ENCODE measurements around the gene DIP2A. TPM values are rescaled to one million over a fixed set of nuclear protein-coding genes. Genes with fewer than 3 reads are reported as not detected.
A peak's percentile ranks its signal among the peaks of the same experiment; 100 is the strongest.

The DIP2A gene
- polyA plus RNA-seq, 3 donors = 4.6 to 55.4 (median 6.1) TPM

- WGBS (ENCODE audit: insufficient coverage) = 100% methylated on average over 3 of the region's 3 CpGs
- H3K36me3 ChIP-seq (replicated peaks in 1 of 2; ENCODE audit: control insufficient read depth in 1 of 2, insufficient read depth in 2 of 2, low read length in 2 of 2) = peaks cover 0 to 13% of the 10 kb centered on the region in 2 donors
- H4K20me1 ChIP-seq (ENCODE audit: insufficient read depth, low read length) = peaks cover 9% of the 10 kb centered on the region
- H3K79me2 ChIP-seq (ENCODE audit: insufficient read depth, low read length) = peaks cover 32% of the 10 kb centered on the region
- no peak overlapping the region for H3K27ac ChIP-seq (ENCODE audit: low read depth in 1 of 2, low read length in 2 of 2)
- peaks cover 11 to 22% of the 10 kb centered on the region in 2 donors for H3K4me1 ChIP-seq (ENCODE audit: control insufficient read depth in 1 of 2, insufficient read depth in 2 of 2, low read length in 2 of 2)
- Mint-ChIP-seq H3K4me3 (no peak overlapping the region), H3K9me3 (peaks cover 0 to 3% (median 0%) of the 10 kb centered on the region in 7 donors), H3K36me3 (peaks cover 18 to 29% of the 10 kb centered on the region in 2 donors), H3K27ac (no peak overlapping the region), H3K27me3 (ENCODE audit: low read depth in 3 of 3) (peaks cover 0 to 1% (median 0%) of the 10 kb centered on the region in 3 donors), H3K4me1 (peaks cover 29% of the 10 kb centered on the region)
- H3K9me3 ChIP-seq (replicated peaks in 1 of 2; ENCODE audit: control insufficient read depth in 1 of 2, insufficient read depth in 1 of 2, low read length in 2 of 2) = no peaks in the 10 kb centered on the region
- no peaks in the 10 kb centered on the region for H3K27me3 ChIP-seq (ENCODE audit: control insufficient read depth in 2 of 2, insufficient read depth in 2 of 2, low read length in 2 of 2)
- TF ChIP-seq CTCF (IDR thresholded peaks at IDR 0.05) = no peak
- no peak overlapping the region for H3K4me3 ChIP-seq (replicated peaks in 1 of 3; ENCODE audit: low read depth in 2 of 3, low read length in 3 of 3)
- H3K9ac ChIP-seq (ENCODE audit: insufficient read depth, low read length, poor library complexity, severe bottlenecking) = no peak overlapping the region
- no peak for DNase-seq
- H2AFZ ChIP-seq (ENCODE audit: insufficient read depth, low read depth, low read length, poor library complexity, severe bottlenecking) = no peak overlapping the region
- intact Hi-C loops (cut with micrococcal nuclease) = no loop called here
- no peak overlapping the region for H3K4me2 ChIP-seq (replicated peaks; ENCODE audit: extremely low read depth, low read length, poor library complexity, severe bottlenecking)
Observed at GRCh38 chr21:46469275-46469674, 10.6 kb downstream of the DIP2A start.

GRCh38 chr21:46471514-46471913 is 12.8 kb downstream of the DIP2A start:
- H3K4me1 ChIP-seq (ENCODE audit: control insufficient read depth in 1 of 2, insufficient read depth in 2 of 2, low read length in 2 of 2) = peaks cover 16 to 23% of the 10 kb centered on the region in 2 donors
- H3K4me2 ChIP-seq (replicated peaks; ENCODE audit: extremely low read depth, low read length, poor library complexity, severe bottlenecking) = no peak overlapping the region
- no peak for DNase-seq
- no peak overlapping the region for H2AFZ ChIP-seq (ENCODE audit: insufficient read depth, low read depth, low read length, poor library complexity, severe bottlenecking)
- H3K9ac ChIP-seq (ENCODE audit: insufficient read depth, low read length, poor library complexity, severe bottlenecking) = no peak overlapping the region
- Mint-ChIP-seq H3K9me3 (no peaks in the 10 kb centered on the region), H3K27ac (no peak overlapping the region), H3K4me3 (no peak overlapping the region), H3K4me1 (peaks cover 26% of the 10 kb centered on the region), H3K27me3 (ENCODE audit: low read depth in 3 of 3) (peaks cover 0 to 2% (median 0%) of the 10 kb centered on the region in 3 donors), H3K36me3 (peaks cover 13 to 22% of the 10 kb centered on the region in 2 donors)
- TF ChIP-seq CTCF (IDR thresholded peaks at IDR 0.05) = no peak
- no peak overlapping the region for H3K4me3 ChIP-seq (replicated peaks in 1 of 3; ENCODE audit: low read depth in 2 of 3, low read length in 3 of 3)
- peaks cover 29% of the 10 kb centered on the region for H3K79me2 ChIP-seq (ENCODE audit: insufficient read depth, low read length)
- 20% methylated on average over 1 of the region's 1 CpG for WGBS (ENCODE audit: insufficient coverage)
- H3K27ac ChIP-seq (ENCODE audit: low read depth in 1 of 2, low read length in 2 of 2) = peak overlapping the region in 1 of 2 donors; percentile 72
- no peaks in the 10 kb centered on the region for H3K9me3 ChIP-seq (replicated peaks in 1 of 2; ENCODE audit: control insufficient read depth in 1 of 2, insufficient read depth in 1 of 2, low read length in 2 of 2)
- no peaks in the 10 kb centered on the region for H3K27me3 ChIP-seq (ENCODE audit: control insufficient read depth in 2 of 2, insufficient read depth in 2 of 2, low read length in 2 of 2)
- H4K20me1 ChIP-seq (ENCODE audit: insufficient read depth, low read length) = peaks cover 12% of the 10 kb centered on the region
- peaks cover 0 to 13% of the 10 kb centered on the region in 2 donors for H3K36me3 ChIP-seq (replicated peaks in 1 of 2; ENCODE audit: control insufficient read depth in 1 of 2, insufficient read depth in 2 of 2, low read length in 2 of 2)
- intact Hi-C loops (cut with micrococcal nuclease) = no loop called here
